Activated T-cell treated with anti-CD3 and anti-CD28 coated beads for 48 hours (primary cell): ENCODE results near the gene HOXA6.

Experiments used
- DNase-seq: peaks from one replicate; pipeline ENCODE4 v3.0.0-alpha.2; 2020; ENCODE audit warnings: low read depth

HOXA6 gene

DNA sequence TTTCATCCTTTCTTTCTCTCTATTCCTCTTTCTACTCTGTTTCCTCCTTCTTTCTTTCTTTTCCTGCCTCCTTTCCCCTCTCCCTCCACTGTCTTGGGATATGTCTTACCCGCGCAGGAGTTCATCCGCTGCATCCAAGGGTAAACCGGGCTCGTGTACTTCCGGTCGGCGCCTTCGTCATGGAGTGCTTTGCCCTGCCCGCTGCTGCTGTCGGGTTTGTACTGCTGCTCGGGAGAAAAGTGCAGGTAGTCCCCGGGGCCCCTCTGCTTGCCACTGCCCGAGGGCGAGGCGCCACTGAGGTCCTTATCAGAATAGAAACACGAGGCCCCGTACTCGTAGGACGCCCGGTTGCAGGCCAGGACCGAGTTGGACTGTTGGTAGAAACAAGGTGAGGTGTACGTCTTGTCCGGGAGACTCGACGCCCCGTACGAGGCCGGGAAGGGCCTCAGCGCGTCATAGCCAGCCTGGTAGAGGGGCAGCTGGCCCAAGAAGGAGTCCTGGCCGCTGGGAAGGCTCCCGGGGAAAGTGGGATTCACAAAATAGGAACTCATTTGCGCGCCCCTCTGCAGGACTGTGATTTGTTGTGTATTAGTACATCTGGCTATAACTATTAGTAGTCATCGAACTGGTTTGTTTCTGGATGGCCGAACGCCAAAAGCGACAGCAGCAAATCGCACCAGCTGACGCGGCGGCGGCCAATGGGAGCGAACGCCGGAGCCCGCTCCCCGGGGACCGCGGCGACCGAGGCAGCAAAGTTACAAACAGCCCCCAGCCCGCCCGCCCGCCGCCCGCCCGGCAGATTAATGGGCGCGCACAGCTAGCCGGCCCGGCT, at the start of gene HOXA6:
Gene HOXA6, minus strand, starts transcription at position 576 of the 832 bp plus-strand sequence. Its CDS starts 25 bp downstream, at position 551.
- DNase-seq = no peak

- peak; percentile 64 for DNase-seq
These were observed 48.8 kb upstream of the HOXA6 start for GRCh38 chr7:27196287-27196767.

GRCh38 chr7:27194686-27195379, 47.3 kb upstream of the HOXA6 start:
- no peak for DNase-seq

GRCh38 chr7:27194002-27194352, 46.4 kb upstream of the HOXA6 start:
- DNase-seq = no peak

GRCh38 chr7:27193335-27194001, 45.9 kb upstream of the HOXA6 start:
- DNase-seq = no peak

GRCh38 chr7:27192546-27193334, 45.2 kb upstream of the HOXA6 start:
- no peak for DNase-seq

DNA sequence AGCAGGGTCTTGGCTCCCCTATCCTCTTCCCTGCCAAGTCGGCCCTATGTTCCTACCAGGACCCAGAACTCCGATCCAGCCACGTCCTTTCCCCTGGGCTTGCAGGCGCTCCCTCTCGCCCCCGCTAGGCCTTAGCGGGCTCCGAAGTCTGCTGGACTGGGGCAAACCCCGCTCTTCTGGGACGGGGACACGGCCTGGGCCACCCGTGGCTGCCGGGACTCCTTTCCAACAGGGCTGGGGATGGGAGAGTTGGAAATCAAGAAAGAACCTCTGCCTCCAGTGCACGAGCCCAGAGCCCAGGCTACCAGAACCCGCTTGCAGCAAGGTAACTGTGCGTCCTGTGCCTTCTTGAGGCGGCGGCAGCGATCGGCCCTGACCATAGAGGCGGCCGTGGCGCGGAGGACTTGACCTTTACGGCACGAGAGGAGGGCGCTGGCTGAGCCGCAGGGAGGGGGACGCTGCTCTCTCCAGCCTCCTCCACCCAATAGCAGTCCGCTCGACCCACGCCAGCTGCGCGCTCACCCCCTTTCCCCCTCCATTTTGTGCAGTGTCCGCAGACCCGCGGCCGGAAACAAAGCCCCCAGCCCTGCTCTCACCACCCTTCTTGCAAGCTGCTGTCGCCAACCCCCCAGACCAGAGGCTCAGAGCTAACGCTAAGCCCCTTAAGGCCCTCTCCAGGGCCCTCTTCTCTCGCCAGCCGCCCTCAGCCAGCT, 44.4 kb upstream of the HOXA6 start:
- DNase-seq = no peak

DNA sequence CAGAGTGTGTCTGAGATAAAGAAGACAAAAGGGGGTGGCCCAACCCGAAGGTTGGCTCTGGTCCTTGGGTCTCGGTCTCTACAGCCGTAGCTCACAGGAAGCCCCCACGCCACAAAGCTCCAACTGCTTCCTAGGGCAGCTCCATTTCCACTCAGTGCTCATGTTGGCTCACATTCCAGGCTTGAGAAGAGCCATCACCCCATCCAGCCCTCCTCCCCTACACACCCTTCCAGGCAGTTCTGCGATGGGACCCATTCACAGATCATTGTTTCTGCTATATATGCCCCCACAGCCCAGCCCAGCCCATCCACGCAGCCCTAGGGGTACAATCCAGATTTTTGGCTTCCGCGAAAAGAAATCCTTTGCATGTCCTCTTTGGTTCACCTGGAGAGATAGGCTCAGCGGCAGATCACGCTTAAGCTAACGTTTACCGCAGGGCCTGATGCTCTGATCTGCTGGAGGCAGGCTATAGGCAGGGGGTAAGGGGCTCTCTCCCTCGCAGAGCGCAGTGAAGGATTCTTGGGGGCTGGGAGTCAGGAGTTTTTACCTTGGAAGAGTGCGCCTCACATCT, 43.7 kb upstream of the HOXA6 start:
- DNase-seq = no peak

DNA sequence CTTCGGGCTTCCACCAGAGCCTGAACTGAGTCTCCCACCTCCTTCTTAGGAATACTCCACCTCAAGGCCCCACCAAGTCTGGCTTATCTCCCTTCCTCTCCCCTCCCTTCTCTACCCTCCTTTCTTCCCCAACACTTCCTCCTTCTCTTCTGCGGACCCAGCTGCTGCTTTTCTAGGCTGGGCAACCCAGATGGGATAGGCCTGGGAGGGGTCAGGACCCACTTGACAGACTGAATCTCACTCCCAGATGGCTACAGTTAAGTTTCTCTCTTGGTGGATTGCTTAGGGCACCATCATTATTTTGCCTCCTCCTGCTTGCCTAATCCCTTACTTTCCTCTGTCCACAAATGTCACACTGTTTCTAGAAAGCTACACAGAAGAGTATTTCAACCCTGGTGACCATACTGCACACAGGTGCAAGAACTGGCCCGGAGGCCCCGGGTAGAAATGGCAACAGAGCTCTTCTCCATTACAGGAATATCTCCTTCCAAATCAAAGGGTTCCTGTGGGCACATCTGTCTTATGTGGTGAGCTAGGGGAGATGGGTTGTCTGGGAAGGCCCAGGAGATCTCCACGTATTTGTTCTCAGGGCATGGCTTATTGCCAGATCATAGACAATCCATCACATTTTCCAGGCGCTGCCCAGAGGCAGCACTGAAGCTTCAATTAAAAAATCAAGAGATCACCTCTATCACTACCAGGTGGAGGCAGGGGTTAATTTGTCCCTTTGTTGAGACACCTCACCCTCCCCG, 42.6 kb upstream of the HOXA6 start:
- DNase-seq = no peak

GRCh38 chr7:27189295-27189996, 41.9 kb upstream of the HOXA6 start:
- DNase-seq = no peak

GRCh38 chr7:27188386-27189294, 41.1 kb upstream of the HOXA6 start:
- no peak for DNase-seq

GRCh38 chr7:27187475-27188385, 40.2 kb upstream of the HOXA6 start:
- no peak for DNase-seq

DNA sequence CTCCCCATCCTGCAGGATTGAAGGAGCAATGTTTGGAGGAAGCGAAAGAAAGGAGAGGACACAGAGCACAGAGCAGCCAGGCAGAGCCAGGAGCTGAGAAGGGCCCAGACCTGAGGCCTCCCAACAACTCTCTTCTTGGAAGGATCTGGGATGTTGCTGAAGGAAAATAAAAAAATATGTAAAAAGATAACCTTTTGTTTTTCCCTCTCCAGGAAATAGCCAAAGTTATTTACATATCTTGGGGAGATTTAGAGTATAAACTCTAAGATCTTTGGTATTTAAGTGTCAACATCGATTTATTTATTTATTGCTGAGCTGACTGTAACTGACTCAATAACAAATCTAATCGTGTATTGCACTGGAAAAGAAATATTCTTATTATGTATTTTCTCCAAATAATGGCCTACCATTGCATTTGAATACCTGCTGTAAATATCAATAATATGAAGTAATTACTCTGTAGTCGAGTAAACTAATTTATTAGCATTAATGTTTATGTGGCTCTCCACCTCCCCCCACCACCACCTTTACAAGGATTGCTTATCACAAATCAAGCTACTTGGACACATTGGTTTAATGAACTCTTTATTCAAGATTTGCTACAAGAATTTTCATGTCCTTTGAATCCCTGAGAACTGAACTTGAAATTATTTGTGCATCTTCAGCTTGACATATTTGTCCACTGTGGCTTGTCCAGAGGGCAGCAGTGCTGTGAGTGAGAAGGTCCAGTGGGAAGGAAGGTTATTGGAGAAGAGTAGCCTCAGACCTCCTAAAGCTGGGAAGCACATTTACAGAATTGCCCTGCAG, 39.3 kb upstream of the HOXA6 start:
- DNase-seq = no peak

GRCh38 chr7:27185854-27186667, 38.5 kb upstream of the HOXA6 start:
- DNase-seq = no peak

DNA sequence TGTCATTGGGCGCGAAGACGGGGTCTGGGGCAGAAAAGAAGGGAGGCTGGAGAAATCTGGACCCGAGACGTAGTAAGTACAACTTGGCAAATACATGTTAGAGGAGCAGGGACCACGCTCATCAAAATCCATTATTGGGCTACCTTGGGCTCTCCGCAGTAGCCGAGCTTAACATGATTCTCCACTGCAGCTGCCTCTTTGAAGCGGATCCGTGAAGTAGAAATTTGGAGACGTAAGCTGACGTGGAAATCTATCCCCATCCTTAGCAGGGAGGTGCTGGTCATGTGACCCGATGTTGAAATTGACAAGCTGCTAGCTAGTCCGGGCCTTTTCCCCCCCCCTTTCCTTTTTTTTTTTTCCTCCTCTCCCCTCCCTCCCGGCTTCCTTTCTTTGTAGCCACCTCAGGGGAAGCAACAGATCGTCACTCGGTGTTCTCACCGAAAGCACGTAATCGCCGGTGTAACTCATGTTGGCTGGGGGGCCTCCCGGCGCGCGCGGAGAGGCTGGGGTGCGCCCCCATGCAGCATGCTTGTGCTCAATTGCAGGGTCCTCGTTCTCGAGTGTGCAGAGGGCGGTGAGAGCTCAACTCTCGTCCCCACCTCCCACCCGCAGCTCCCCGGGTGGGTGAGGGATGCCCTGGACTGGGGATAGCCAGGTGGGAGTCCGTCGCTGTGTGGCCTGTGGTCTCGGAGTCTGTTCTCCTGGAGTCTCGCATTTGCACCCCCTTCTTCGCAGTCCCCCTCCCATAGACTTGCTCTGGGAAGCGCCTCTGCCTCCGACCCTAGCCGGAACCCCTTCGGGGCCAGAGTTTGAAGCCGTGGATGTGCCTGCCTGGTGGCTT, 37.7 kb upstream of the HOXA6 start, which contains the start of gene HOXA11:
Gene HOXA11, minus strand, starts transcription at position 220 of the 841 bp plus-strand sequence. Its CDS starts 88 bp downstream, at position 132.
- no peak for DNase-seq
